ENCODE data around the gene PRSS48.

GRCh38 chr4:151302432-151302831, 25.5 kb downstream of the PRSS48 start:
- TF ChIP-seq CTCF (conservative IDR thresholded peaks at IDR 0.05) (no peak), ZFX (IDR thresholded peaks at IDR 0.05) (no peak)
